Right lobe of liver (tissue), 4 donors: ENCODE results near the gene PPP6R1.

Source experiments
- POLR2A ChIP-seq: fragments of 450-650 bp; IDR thresholded peaks from one replicate; pipeline ENCODE4 v1.6.1; 2017; ENCODE audit warnings: antibody characterized with exemption, mild to moderate bottlenecking
- TF ChIP-seq, protein P1 (sequence below), 4 donors: fragments of 200-600 bp in 3 of 4; fragments of 450-650 bp in 1 of 4; IDR thresholded peaks; one replicate each; pipeline versions ENCODE4 v1.5.1 to v1.8.0; 2016 to 2022; ENCODE audit warnings: antibody characterized with exemption in 4 of 4, mild to moderate bottlenecking in 2 of 4
- donor health status: DM: no; HTN: no; CAD: no.
- donor health status: DM: no; HTN: no; CAD: no.
- donor health status: DM: no; HTN: yes; CAD: no.

- TF ChIP-seq, protein P1, sequence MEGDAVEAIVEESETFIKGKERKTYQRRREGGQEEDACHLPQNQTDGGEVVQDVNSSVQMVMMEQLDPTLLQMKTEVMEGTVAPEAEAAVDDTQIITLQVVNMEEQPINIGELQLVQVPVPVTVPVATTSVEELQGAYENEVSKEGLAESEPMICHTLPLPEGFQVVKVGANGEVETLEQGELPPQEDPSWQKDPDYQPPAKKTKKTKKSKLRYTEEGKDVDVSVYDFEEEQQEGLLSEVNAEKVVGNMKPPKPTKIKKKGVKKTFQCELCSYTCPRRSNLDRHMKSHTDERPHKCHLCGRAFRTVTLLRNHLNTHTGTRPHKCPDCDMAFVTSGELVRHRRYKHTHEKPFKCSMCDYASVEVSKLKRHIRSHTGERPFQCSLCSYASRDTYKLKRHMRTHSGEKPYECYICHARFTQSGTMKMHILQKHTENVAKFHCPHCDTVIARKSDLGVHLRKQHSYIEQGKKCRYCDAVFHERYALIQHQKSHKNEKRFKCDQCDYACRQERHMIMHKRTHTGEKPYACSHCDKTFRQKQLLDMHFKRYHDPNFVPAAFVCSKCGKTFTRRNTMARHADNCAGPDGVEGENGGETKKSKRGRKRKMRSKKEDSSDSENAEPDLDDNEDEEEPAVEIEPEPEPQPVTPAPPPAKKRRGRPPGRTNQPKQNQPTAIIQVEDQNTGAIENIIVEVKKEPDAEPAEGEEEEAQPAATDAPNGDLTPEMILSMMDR (IDR thresholded peaks at IDR 0.05) = no peak
- no peak for TF ChIP-seq POLR2A
These were observed 43.5 kb upstream of the PPP6R1 start for GRCh38 chr19:55302318-55302703.
